ENCODE results near the gene CABP1.

Gene CABP1

GRCh38 chr12:120656008-120656407 is 15.6 kb downstream of the CABP1 start:
- Histone ChIP-seq H3K4me3 (ENCODE audit: low read length) (no peak overlapping the region), H4K20me1 (ENCODE audit: insufficient read depth, low read length) (no peaks in the 10 kb centered on the region), H3F3A (ENCODE audit: insufficient read depth, low read length) (no peaks in the 10 kb centered on the region), H3K4me2 (ENCODE audit: low read depth, low read length) (no peak overlapping the region), H3K9me2 (replicated peaks; ENCODE audit: insufficient read depth, low read length) (no peaks in the 10 kb centered on the region), H2AFZ (ENCODE audit: low read length) (no peak overlapping the region), H3K9me3 (replicated peaks; ENCODE audit: insufficient read depth, low read length) (no peaks in the 10 kb centered on the region), H3K9ac (ENCODE audit: low read length) (no peak overlapping the region), H3K79me2 (ENCODE audit: low read length) (no peaks in the 10 kb centered on the region), H3K36me3 (replicated peaks; ENCODE audit: insufficient read depth, low read length) (no peaks in the 10 kb centered on the region), H3K4me1 (ENCODE audit: low read length) (no peaks in the 10 kb centered on the region), H3K27ac (ENCODE audit: low read length) (no peak overlapping the region), H3K27me3 (replicated peaks; ENCODE audit: insufficient read depth, low read length) (peaks cover 14% of the 10 kb centered on the region)
- TF ChIP-seq EZH2 (optimal IDR thresholded peaks at IDR 0.05; ENCODE audit: low read depth, low read length) (no peak), EZH2phosphoT487 (IDR thresholded peaks at IDR 0.05; ENCODE audit: low read length) (no peak)
- TF ChIP-seq, protein P1, sequence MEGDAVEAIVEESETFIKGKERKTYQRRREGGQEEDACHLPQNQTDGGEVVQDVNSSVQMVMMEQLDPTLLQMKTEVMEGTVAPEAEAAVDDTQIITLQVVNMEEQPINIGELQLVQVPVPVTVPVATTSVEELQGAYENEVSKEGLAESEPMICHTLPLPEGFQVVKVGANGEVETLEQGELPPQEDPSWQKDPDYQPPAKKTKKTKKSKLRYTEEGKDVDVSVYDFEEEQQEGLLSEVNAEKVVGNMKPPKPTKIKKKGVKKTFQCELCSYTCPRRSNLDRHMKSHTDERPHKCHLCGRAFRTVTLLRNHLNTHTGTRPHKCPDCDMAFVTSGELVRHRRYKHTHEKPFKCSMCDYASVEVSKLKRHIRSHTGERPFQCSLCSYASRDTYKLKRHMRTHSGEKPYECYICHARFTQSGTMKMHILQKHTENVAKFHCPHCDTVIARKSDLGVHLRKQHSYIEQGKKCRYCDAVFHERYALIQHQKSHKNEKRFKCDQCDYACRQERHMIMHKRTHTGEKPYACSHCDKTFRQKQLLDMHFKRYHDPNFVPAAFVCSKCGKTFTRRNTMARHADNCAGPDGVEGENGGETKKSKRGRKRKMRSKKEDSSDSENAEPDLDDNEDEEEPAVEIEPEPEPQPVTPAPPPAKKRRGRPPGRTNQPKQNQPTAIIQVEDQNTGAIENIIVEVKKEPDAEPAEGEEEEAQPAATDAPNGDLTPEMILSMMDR (IDR thresholded peaks at IDR 0.05; ENCODE audit: low read length) = no peak
- DNase-seq = no peak

DNA sequence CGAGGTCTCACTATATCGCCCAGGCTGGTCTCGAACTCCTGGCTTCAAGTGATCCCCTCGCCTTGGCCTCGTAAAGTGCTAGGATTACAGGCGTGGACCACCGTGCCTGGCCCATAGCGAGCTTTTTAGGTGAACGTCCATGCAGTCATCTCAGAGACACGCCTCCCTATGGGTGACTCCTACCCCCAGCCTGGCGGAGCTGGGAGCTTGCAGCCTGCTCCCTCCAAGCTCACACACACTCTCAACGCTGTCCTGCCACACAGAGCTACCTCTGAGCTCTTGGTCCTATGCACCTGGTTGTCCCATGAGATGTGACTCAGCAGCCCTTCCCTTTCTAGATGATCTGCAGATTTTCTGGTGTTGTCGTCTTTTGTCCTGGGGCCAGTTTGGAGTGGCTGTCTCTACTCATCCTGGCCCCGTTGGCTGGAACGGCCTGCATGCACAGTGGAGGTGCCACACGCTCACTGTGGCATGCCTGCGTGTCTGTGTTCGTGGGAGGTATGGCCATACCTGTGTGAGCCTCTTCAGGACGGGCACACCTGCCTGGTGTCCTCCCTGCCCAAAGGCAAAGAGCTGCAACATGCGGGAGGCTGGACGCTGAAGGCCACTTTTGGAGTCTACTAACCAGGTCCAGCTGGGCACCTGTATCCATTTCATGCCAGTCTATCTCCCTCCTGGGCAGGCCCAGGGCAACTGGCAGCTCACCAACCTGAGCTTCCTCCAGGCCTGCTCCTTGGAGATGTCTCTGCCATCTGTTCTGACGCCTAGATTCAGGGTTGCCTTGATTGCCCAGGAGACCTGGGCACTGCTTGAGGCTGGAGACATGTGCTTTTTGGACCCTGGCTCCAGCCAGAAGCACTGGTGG is 18.1 kb downstream of the CABP1 start:
- Histone ChIP-seq H3K27ac (ENCODE audit: low read length) (no peak overlapping the region), H3F3A (ENCODE audit: insufficient read depth, low read length) (no peaks in the 10 kb centered on the region), H2AFZ (ENCODE audit: low read length) (no peak overlapping the region), H3K36me3 (replicated peaks; ENCODE audit: insufficient read depth, low read length) (no peaks in the 10 kb centered on the region), H4K20me1 (ENCODE audit: insufficient read depth, low read length) (no peaks in the 10 kb centered on the region), H3K4me1 (ENCODE audit: low read length) (no peaks in the 10 kb centered on the region), H3K9me2 (replicated peaks; ENCODE audit: insufficient read depth, low read length) (no peaks in the 10 kb centered on the region), H3K4me3 (ENCODE audit: low read length) (no peak overlapping the region), H3K27me3 (replicated peaks; ENCODE audit: insufficient read depth, low read length) (no peaks in the 10 kb centered on the region), H3K9ac (ENCODE audit: low read length) (no peak overlapping the region), H3K4me2 (ENCODE audit: low read depth, low read length) (no peak overlapping the region), H3K79me2 (ENCODE audit: low read length) (no peaks in the 10 kb centered on the region), H3K9me3 (replicated peaks; ENCODE audit: insufficient read depth, low read length) (no peaks in the 10 kb centered on the region)
- no peak for DNase-seq
- TF ChIP-seq EZH2 (optimal IDR thresholded peaks at IDR 0.05; ENCODE audit: low read depth, low read length) = no peak
- no peak for TF ChIP-seq EZH2phosphoT487 (IDR thresholded peaks at IDR 0.05; ENCODE audit: low read length)
- TF ChIP-seq, protein P1 (IDR thresholded peaks at IDR 0.05; ENCODE audit: low read length) = no peak

DNA sequence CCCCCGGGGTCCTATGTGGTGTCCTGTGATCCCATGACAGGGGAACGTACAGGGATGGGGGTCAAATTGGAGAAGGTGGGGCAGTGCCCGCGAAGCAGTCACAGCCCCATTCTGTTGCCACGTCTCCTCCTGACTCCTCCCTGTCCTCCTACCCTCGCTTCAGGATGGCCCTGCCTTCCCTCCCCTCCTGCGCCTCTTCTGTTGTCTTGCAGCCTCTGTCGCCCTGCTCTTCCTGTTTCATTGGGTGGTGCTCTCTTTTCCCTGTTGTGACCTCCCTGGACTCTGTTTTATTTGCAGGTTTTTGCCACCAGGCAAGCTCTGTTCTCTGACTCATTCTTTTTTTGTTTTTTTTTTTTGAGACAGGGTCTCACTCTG is 18.7 kb downstream of the CABP1 start:
- Histone ChIP-seq H3K9me3 (replicated peaks; ENCODE audit: insufficient read depth, low read length) (no peaks in the 10 kb centered on the region), H4K20me1 (ENCODE audit: insufficient read depth, low read length) (no peaks in the 10 kb centered on the region), H3K9me2 (replicated peaks; ENCODE audit: insufficient read depth, low read length) (no peaks in the 10 kb centered on the region), H3K27ac (ENCODE audit: low read length) (no peak overlapping the region), H3K36me3 (replicated peaks; ENCODE audit: insufficient read depth, low read length) (no peaks in the 10 kb centered on the region), H3K79me2 (ENCODE audit: low read length) (no peaks in the 10 kb centered on the region), H3K4me3 (ENCODE audit: low read length) (no peak overlapping the region), H3K4me1 (ENCODE audit: low read length) (no peaks in the 10 kb centered on the region), H3K27me3 (replicated peaks; ENCODE audit: insufficient read depth, low read length) (no peaks in the 10 kb centered on the region), H3K4me2 (ENCODE audit: low read depth, low read length) (no peak overlapping the region), H3K9ac (ENCODE audit: low read length) (no peak overlapping the region), H3F3A (ENCODE audit: insufficient read depth, low read length) (no peaks in the 10 kb centered on the region), H2AFZ (ENCODE audit: low read length) (no peak overlapping the region)
- no peak for TF ChIP-seq EZH2 (optimal IDR thresholded peaks at IDR 0.05; ENCODE audit: low read depth, low read length)
- TF ChIP-seq EZH2phosphoT487 (IDR thresholded peaks at IDR 0.05; ENCODE audit: low read length) = no peak
- no peak for DNase-seq

GRCh38 chr12:120661432-120661831 is 21.0 kb downstream of the CABP1 start:
- no peaks in the 10 kb centered on the region for H3K79me2 ChIP-seq (ENCODE audit: low read length)
- no peak overlapping the region for H3K27ac ChIP-seq (ENCODE audit: low read length)
- no peak overlapping the region for H3K4me2 ChIP-seq (ENCODE audit: low read depth, low read length)
- no peaks in the 10 kb centered on the region for H3K36me3 ChIP-seq (replicated peaks; ENCODE audit: insufficient read depth, low read length)
- H3K4me1 ChIP-seq (ENCODE audit: low read length) = no peaks in the 10 kb centered on the region
- no peak overlapping the region for H3K4me3 ChIP-seq (ENCODE audit: low read length)
- no peak for DNase-seq
- no peak overlapping the region for H2AFZ ChIP-seq (ENCODE audit: low read length)
- no peaks in the 10 kb centered on the region for H4K20me1 ChIP-seq (ENCODE audit: insufficient read depth, low read length)
- H3K27me3 ChIP-seq (replicated peaks; ENCODE audit: insufficient read depth, low read length) = no peaks in the 10 kb centered on the region
- TF ChIP-seq EZH2 (optimal IDR thresholded peaks at IDR 0.05; ENCODE audit: low read depth, low read length) (no peak), EZH2phosphoT487 (IDR thresholded peaks at IDR 0.05; ENCODE audit: low read length) (no peak)
- TF ChIP-seq, protein P1 (IDR thresholded peaks at IDR 0.05; ENCODE audit: low read length) = no peak
- no peaks in the 10 kb centered on the region for H3K9me2 ChIP-seq (replicated peaks; ENCODE audit: insufficient read depth, low read length)
- H3K9ac ChIP-seq (ENCODE audit: low read length) = no peak overlapping the region
- H3F3A ChIP-seq (ENCODE audit: insufficient read depth, low read length) = no peaks in the 10 kb centered on the region
- H3K9me3 ChIP-seq (replicated peaks; ENCODE audit: insufficient read depth, low read length) = no peaks in the 10 kb centered on the region

Measured in MM.1S (cell line).